ENCODE results near the gene ADAM8. TPM values are rescaled to one million over a fixed set of nuclear protein-coding genes. Genes with fewer than 3 reads are reported as not detected.

The ADAM8 gene
- total and polyA plus RNA-seq, 8 donors = 1.9 to 45.3 (median 3.8) TPM

DNA sequence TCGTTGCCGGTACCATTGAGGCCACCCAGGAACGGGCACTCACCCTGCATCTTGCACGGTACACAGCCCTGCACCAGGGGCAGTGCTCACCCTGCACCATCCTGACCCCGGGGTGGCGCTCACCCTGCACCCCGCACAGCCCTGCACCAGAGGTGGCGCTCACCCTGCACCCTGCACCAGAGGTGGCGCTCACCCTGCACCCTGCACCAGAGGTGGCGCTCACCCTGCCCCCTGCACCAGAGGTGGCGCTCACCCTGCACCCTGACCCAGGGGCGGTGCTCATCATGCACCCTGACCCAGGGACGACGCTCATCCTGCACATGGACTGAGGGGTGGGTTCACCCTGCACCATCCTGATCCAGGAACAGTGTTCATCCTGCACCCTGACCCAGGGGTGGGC, 25.6 kb upstream of the ADAM8 start:
- TF ChIP-seq, protein P1, sequence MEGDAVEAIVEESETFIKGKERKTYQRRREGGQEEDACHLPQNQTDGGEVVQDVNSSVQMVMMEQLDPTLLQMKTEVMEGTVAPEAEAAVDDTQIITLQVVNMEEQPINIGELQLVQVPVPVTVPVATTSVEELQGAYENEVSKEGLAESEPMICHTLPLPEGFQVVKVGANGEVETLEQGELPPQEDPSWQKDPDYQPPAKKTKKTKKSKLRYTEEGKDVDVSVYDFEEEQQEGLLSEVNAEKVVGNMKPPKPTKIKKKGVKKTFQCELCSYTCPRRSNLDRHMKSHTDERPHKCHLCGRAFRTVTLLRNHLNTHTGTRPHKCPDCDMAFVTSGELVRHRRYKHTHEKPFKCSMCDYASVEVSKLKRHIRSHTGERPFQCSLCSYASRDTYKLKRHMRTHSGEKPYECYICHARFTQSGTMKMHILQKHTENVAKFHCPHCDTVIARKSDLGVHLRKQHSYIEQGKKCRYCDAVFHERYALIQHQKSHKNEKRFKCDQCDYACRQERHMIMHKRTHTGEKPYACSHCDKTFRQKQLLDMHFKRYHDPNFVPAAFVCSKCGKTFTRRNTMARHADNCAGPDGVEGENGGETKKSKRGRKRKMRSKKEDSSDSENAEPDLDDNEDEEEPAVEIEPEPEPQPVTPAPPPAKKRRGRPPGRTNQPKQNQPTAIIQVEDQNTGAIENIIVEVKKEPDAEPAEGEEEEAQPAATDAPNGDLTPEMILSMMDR (IDR thresholded peaks at IDR 0.05) = no peak
- Histone ChIP-seq H3K4me1 (peaks cover 5 to 27% of the 10 kb centered on the region in 2 donors), H3K9me3 (no peaks in the 10 kb centered on the region), H3K27ac (no peak overlapping the region), H3K36me3 (peaks cover 0 to 56% of the 10 kb centered on the region in 2 donors), H3K27me3 (no peaks in the 10 kb centered on the region), H3K4me3 (no peak overlapping the region)
- DNase-seq = peak in 1 of 4 donors; percentile 59
- ATAC-seq = no peak
- intact Hi-C loops (cut with DNase I) = no loop called here

- peaks cover 0 to 8% of the 10 kb centered on the region in 2 donors for H3K4me1 ChIP-seq
- intact Hi-C loops (cut with DNase I) = no loop called here
- H3K27ac ChIP-seq = no peak overlapping the region
- ATAC-seq (no peak), DNase-seq (peak in 1 of 4 donors; percentile 46)
- H3K36me3 ChIP-seq = peaks cover 0 to 80% of the 10 kb centered on the region in 2 donors
- no peaks in the 10 kb centered on the region for H3K27me3 ChIP-seq
- TF ChIP-seq, protein P1 (IDR thresholded peaks at IDR 0.05) = no peak
- H3K4me3 ChIP-seq = no peak overlapping the region
- no peaks in the 10 kb centered on the region for H3K9me3 ChIP-seq
These were observed 23.1 kb upstream of the ADAM8 start for GRCh38 chr10:133299738-133300137.

DNA sequence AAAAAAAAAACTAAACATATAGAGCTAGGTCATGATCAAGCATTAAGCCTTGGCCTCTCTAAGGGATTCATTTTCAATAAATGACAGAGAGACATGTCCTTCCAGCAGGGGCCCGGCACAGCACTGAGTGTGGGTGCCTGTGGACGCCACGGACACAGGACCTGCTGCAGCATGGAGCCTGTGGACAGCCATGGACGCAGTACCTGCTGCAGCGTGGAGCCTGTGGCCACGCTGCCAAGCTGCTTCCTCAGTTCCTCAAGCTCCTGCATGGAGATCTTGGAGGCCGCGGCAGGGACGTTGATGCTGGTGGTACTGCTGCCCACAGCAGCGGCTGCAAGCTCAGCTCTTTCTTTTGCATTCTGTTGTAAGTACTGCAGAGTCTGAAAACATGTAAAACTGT, 22.6 kb upstream of the ADAM8 start:
- H3K4me1 ChIP-seq = peaks cover 0 to 7% of the 10 kb centered on the region in 2 donors
- no peaks in the 10 kb centered on the region for H3K27me3 ChIP-seq
- no peaks in the 10 kb centered on the region for H3K9me3 ChIP-seq
- DNase-seq (peak in 1 of 4 donors; percentile 39), ATAC-seq (no peak)
- intact Hi-C loops (cut with DNase I) = no loop called here
- peaks cover 0 to 86% of the 10 kb centered on the region in 2 donors for H3K36me3 ChIP-seq
- no peak overlapping the region for H3K27ac ChIP-seq
- TF ChIP-seq, protein P1 (IDR thresholded peaks at IDR 0.05) = no peak
- H3K4me3 ChIP-seq = no peak overlapping the region

DNA sequence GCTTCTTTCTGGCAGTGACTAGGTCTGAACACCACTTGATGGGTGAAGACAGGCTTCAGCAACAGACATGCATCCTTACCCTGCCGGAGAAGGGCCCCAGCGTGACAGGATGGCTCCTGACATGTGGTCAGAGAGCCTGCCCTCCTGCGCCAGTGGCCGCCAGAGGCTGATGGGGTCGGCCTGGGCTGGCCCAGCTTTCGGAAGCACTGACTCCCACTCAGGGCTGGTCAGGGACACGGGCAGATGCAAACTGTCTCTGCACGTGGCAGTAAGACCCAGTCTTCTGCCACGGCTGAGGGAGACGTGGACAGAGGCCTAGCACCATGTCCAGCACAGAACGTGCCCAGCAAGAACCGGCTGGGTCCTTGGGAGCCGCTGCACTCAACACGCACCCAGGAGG, 21.8 kb upstream of the ADAM8 start:
- Histone ChIP-seq H3K4me3 (no peak overlapping the region), H3K9me3 (no peaks in the 10 kb centered on the region), H3K36me3 (peaks cover 0 to 93% of the 10 kb centered on the region in 2 donors), H3K27me3 (no peaks in the 10 kb centered on the region), H3K4me1 (peaks cover 0 to 6% of the 10 kb centered on the region in 2 donors), H3K27ac (no peak overlapping the region)
- TF ChIP-seq, protein P1 (IDR thresholded peaks at IDR 0.05) = no peak
- ATAC-seq (no peak), DNase-seq (peak in 1 of 4 donors; percentile 64)
- intact Hi-C loops (cut with DNase I) = no loop called here

DNA sequence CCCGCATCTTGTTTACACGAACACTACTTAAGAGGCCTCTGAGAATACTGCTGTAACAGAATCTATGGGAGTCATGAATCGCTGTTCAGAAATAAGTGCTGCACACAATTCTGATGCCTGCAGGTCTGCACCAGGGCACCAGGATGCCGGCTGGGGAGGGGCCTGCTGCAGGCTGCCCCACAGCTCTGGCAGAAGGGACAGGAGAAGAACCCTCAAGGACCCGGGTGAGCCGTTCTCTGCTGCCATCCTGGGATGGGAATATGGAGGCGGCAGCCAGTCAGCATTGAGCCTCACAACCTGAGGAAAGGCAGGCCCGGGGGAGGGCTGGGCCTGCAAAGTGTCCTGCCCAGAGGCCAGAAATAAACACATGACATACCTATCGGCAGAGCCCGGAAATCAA, 20.8 kb upstream of the ADAM8 start:
- Histone ChIP-seq H3K27ac (no peak overlapping the region), H3K9me3 (no peaks in the 10 kb centered on the region), H3K4me3 (no peak overlapping the region), H3K4me1 (peaks cover 0 to 16% of the 10 kb centered on the region in 2 donors), H3K27me3 (no peaks in the 10 kb centered on the region), H3K36me3 (peaks cover 0 to 100% of the 10 kb centered on the region in 2 donors)
- ATAC-seq (no peak), DNase-seq (peak in 1 of 4 donors; percentile 59)
- TF ChIP-seq, protein P1 (IDR thresholded peaks at IDR 0.05) = no peak
- intact Hi-C loops (cut with DNase I) = no loop called here
